ENCODE measurements around the gene NOP9.

The NOP9 gene

DNA sequence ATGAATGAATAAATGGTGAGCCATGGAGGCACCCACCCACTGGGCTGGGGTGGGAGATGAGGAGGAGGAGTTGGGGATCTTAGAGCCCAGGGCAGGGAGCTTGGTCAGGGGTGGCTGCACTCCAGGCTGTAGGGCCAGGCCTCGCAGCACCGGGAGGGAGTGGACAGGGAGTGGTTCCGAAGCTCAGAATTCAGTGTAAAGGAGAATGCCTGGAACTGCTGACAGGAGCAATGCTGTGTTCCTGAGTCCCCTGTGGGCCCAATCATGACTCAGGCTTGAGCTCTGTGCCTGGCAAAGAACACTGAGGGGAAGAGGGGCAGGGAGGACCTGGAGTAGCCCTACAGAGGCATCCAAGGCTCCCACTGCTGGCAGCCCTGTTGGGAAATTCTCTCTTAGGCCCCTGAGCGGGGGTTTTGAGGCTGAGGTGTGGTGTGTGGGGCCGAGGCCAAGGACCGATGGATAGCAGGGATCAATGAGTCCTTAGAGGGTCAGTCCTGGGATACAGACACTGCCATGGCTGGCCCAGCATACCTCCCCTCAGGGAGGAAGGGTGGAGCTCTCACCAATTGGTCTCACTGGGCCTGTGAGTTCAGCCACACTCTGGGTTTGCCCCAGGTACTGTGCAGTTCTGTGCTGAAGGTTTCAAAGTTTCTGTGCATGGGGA is 18.7 kb upstream of the NOP9 start:
- no peak for DNase-seq (ENCODE audit: low read depth in 2 of 2)

DNA sequence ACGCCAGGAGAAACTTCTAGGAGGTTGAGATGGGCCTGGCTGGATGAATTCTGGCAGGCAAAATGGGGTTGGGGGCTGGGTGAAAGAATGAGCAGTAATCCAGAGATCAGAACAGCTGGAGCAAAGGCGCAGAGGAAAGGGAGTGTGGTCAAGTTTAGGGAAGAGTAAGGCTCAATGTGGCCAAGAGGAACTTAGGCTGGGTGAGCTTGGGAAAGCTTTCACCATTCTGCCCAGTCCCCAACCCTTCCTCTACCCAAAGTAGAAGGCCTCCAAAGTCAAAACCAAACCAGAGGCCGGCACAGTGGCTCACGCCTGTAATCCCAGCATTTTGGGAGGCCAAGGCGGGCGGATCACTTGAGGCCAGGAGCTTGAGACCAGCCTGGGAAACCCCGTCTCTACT is 18.0 kb upstream of the NOP9 start:
- DNase-seq (ENCODE audit: low read depth in 2 of 2) = no peak

DNA sequence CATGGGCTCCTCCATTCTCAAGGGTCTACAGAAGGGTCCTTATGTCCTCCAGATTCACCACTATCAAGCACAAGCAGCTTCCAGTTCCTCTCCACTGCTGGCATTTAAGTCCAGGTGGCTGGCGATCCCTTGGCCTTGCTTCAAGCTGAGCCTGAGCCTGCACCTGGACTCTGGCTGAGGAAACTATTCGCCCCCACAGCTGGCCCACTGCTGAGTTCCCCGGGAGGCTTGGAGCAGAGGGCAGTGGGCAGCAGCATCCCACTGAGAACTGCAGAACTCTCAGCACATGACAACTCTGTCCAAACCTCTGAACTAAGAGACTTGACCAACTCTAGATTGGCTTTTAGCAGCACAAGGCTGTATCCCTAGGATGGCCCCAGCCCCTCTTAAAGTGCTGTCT is 16.9 kb upstream of the NOP9 start:
- DNase-seq (ENCODE audit: low read depth in 2 of 2) = no peak

DNA sequence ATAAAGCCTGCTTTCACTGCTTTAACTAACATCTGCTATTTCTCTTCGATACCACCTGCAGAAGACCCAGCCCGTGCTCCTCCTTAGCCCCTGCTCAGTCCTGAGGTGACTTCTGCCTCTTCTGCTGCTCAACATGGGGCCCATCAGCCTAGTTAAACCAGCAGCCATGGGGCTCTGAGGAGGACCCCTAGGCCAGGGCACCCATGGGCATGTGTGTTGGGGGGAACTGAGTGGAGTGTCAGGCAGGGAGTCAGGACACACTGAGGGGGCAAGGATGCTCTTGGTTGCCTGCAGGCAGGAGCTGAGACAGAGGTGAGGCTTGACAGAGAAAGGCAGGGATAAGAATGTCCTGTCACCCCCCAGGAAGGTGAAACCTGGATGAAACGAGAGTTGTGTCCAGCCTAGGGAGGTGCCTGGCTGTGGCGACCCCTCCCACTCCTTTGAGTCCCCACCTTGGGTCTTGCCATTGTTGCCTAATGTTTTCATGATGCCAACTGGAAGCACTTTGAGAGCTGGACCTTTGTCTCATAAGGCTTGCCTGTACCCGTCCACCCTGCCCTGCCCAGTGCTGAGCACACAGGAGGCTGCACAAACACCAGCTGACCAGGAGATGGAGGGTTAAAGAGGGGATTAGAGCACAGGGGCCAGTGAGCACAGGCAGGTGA is 15.7 kb upstream of the NOP9 start:
- no peak for DNase-seq (ENCODE audit: low read depth in 2 of 2)

DNA sequence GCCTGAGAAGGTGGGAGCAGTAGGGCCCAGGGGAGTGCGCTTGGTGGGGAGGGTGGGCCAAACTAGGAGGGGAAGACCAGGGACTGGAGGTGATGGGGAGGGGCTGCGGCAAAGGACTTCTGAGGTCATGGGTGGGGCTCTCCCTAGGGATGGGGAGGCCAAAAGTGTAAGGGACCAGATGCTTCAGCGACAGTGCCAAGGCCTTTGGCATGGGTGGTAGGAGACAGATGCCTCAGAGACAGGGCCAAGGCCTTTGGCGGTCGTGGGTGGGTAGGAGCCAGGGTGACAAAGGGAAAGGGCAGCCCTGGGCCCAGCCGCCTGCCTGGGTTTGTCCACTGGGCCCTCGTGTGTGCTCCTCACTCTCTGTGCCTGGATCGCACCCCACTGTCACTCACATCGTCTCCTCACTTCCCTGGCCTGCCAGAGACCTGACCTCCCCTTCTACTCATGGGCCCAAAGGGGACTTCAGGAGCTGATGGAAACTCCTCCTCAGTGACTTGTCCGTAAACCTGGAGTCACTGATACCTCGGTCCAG is 15.1 kb upstream of the NOP9 start:
- no peak for DNase-seq (ENCODE audit: low read depth in 2 of 2)

DNA sequence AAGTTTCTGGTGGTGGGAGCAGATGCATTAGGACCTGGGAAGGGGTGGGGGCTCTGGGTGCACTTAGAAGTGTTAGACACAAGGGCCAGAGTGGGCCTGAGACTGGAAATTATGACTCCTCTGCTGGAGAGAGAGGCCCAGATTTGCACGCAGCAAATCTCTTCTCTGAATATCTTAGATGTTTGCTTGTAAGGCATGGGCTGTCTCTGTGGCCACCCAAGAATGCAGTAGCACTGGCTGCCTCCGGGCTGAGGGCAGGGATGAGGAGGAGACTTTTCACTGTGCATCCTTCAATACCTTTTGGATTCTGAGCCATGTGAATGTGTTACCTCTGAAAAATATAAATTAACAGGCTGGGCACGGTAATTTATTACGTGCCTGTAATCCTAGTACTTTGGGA is 14.3 kb upstream of the NOP9 start:
- no peak for DNase-seq (ENCODE audit: low read depth in 2 of 2)

DNA sequence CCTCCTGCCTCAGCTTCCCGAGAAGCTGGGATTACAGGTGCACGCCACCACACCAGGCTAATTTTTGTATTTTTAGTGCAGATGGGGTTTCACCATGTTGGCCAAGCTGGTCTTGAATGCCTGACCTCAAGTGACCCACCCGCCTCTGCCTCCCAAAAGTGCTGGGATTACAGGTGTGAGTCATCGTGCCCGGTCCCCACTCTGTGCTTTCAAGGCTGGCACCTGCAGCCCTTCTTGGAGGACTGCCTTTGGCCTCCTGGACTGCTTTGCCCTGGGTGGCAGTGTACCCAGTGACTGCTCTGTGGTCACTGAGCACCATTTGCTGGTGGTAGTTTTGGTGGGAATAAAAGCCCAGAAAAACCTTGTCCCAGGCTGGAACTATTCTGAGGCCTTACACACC is 12.7 kb upstream of the NOP9 start:
- DNase-seq (ENCODE audit: low read depth in 2 of 2) = no peak

DNA sequence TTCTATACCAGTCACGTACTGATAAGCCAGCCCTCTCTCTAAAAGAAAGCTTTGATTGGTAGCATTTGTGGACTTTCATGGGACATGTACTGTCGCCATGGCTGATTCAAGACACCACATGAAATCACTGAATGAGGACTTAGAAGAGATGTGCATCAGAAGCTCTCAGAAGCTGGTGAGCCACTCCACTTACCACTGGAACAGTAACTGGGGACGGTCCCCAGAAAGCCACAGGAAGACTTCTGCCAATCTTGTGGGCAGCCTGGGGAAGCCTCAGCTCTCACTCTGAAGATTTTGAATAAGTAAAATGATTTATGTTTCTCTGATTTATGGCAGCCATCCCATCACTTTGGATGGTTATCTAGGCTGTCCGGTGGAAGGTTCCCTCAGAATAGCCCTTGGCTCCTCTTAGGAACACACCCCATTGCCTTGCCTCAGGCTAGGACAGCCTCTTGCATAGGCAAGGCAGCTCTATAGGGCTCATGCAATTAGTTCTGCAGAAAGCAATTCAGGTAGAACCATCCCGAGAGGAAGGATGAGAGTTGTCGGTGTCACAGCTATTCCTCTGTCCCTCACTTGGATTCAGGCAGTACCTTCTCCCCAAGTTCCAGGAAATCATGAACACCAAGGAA is 9.9 kb upstream of the NOP9 start:
- no peak for DNase-seq (ENCODE audit: low read depth in 2 of 2)

DNA sequence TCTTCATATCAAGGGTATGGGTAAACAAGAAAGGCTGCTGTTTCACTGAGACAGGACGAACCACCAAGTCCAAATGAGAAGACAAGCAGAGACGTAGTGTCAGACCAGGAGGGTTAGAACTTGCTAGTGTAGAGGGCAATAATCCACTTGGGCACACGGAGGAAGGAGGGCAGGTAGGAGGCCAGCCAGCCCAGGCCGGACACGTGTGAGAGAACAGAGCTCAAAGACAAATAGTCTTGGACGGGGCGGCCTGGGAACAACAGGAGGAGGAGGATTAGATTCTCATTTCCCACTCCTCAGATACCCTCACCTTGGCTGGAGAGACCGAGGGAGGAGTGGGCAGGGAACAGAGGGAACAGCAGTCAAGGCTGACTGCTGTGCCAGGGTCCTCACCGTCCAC is 8.9 kb upstream of the NOP9 start:
- no peak for DNase-seq (ENCODE audit: low read depth in 2 of 2)

DNA sequence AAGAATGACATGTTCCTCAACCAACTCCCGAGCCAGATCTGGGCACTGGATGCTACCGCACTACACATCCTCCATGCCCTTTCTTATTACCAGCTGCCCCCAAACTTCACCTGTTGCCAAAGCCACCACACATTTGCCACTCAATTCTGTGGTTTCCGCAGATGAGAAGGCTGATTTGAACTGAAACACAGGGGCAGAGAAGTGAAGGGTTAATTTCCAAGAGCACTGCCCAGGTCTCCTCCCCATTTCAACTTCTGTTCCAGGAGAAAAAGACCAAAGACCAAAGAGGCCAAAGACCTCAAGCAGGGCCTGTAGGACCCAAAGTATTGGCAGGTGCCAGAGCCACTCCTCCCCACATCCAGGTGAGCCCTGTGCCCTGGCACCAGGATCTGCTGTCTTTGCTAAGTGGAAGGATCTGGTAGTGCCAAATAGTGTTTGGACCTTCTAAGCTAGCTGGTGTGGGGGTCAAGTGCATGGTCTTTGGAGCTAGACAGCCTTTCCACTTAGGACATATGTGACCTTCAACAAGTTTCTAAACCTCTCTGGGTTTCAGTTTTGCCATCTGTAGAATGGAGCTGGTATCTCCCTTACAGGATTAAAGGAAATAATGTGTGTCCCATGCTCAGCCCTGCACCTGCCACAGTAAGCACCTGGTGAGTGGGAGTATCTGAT is 8.1 kb upstream of the NOP9 start:
- DNase-seq (ENCODE audit: low read depth in 2 of 2) = no peak

DNA sequence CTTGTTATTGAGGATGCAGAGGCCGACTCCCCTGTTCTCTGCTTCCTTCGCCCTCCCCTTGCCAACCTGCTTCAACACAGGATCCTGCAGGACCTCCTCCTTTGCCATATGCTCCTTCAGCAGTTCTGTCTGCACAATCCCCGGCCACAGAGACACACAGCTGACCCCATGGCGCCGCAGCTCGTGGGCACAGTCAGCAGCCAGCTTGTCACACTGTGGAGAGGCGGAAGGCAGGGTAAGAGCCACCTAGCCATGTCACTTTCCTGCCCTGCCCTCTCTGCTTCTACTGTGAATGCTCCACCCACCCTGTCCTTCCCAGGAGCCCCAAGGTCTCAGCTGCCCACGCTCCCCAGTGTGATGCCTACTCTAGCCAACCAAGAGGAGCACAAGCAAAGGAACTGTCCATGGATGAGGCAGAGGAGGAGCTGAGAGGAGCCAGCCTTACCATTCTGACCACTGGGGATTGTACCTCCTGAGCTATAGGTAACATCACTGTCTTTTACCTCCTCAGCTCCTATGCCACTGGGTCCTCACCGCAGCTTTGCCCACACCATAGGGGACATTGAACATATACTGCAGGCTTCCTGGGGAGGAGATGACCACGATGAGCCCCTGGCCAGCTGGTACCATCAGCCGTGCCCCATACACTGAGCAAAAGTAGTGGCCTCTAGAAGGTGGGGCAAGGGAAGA is 7.4 kb upstream of the NOP9 start:
- DNase-seq (ENCODE audit: low read depth in 2 of 2) = no peak

DNA sequence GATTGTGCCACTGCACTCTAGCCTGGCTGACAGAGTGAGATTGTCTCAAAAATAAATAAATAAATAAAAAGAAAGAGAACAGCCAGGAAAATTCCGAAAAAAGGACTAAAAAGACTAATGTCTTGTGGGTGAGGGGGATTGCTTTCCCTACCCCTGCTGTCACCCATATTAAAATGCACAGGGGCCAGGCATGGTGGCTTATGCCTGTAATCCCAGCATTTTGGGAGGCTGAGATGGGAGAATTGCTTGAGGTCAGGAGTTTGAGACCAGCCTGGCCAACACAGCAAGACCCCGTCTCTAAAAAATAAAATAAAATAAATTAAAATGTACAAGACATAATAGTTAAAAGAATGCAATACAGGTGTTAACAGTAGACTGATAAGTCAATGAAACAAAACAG is 6.1 kb upstream of the NOP9 start:
- no peak for DNase-seq (ENCODE audit: low read depth in 2 of 2)

DNA sequence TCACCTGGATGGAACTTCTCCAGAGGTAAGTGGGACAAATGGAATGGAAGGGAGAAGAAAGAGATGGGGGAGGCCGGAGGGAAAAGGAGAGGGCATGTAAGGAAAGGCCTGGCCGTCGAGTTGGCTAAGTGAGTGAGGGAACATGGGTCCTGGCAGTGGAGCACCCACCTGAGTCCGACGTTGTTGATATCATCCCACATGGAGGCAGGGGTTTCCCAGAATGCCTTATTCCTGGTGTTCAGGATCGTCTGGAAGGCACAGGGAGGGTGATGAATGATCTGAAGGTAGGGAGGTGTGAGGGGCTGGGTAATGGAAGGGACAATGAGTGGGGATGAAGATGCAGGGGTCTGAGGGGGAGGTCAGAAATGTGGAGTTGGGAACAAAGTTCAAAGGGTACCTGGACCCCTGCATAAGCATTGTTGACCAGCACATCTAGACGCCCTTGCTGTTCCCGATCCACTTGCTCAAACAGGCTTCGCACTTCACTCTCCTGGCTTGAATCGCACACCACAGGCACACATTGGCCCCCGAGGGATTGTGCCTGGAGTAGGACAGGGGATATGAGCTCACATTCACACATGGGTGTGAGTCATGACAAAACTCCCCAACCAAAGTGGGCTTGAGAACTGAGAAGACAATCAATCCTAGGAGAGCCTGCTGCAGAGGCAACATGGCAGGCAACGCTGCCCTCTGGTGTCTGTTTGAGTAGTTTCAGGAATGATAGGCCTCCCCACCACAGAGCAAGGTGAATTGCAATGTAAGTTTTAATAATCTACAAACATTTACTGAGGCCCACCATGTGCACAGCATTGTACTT is 3.1 kb upstream of the NOP9 start:
- peak; percentile 80 to 82 for DNase-seq (ENCODE audit: low read depth in 2 of 2)

DNA sequence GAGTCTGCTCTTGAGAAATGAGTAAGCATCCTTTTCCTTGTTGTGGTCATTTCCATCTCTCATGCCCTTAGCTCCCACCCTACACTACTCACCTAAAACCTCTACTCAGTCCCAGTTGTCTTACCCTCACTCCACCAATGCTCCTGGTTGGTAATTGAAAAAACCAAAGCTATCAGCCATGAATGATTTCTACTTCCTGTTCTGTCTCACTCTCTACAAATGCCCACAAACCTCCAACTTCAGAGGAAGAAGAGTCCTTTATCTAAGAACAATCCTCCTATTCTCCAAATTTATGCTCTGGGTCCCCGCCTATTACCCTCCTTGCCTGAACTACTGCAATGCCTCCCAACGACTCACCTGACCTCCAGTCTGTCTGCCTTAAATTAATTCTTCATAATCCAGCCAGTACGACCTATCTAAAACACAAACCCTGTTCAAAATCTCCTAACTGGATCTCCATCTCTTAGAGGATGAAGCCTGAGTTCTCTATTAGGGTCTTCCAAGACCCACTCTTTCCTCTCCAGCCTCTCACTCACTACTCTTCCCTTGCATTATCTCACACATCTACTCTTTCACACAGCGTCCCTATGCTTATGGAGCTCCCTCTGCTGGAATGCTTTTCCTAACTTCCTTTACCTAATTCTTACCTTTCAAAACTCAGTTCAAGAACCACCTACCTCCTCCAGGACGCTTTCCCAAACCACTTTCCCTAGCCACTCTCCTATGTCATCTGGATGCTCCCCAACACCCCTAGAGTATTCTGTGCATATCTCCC is 2.3 kb upstream of the NOP9 start:
- peak in 1 of 2 experiments; percentile 4 for DNase-seq (ENCODE audit: low read depth in 2 of 2)

DNA sequence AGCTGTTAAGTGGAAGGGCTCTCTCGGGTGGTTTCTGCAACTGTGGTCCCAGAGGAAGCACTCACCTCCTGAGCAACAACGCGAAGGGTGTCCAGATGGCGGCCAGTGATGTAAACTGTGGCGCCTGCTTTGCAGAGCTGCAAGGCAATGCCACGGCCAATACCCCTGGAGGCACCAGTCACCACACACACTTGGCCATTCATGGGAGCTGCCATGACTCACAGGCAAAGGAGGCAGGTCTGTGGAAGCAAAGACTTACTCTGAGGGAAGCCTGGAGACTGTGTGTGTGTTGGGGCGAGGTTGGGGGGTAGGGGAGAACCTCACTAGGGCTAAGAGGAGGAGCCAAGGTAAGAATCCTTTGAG is 777 bp upstream of the NOP9 start:
- DNase-seq (ENCODE audit: low read depth in 2 of 2) = peak in 1 of 2 experiments; percentile 3

DNA sequence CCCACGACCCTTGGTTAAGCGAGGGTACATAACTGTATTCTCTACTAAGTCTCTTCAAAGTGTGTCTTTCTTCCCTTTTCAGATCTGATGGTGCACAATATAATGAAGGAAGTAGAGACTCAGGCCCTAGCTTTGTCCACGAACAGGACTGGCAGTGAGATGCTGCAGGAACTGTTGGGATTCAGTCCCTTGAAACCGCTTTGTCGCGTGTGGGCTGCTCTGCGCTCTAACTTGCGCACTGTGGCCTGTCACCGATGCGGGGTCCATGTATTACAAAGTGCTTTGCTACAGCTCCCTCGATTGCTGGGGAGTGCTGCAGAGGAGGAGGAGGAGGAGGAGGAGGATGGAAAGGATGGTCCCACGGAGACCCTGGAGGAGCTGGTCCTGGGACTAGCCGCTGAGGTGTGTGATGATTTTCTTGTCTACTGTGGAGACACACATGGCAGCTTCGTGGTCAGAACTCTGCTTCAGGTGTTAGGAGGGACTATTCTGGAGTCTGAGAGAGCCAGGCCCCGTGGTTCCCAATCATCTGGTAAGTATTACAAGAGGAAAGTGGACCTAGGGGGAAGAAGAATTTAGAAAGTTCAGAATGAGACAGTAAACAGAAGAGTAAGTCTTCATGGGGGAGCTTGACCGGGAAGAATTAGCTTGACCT is 803 bp downstream of the NOP9 start:
- no peak for DNase-seq (ENCODE audit: low read depth in 2 of 2)

DNA sequence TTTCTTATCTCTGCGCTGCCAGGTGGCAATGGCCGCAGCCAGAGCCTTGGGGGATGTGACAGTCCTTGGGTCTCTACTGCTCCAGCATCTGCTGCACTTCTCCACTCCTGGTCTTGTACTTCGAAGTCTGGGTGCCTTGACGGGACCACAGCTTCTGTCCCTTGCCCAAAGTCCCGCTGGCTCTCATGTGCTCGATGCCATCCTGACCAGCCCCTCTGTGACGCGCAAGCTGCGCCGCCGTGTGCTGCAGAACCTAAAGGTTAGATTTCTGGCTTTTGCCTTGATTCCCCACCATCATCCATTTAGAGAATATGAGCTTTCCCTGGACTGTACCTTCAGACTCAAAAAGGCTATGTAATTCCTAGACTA is 4.4 kb downstream of the NOP9 start:
- DNase-seq (ENCODE audit: low read depth in 2 of 2) = no peak

DNA sequence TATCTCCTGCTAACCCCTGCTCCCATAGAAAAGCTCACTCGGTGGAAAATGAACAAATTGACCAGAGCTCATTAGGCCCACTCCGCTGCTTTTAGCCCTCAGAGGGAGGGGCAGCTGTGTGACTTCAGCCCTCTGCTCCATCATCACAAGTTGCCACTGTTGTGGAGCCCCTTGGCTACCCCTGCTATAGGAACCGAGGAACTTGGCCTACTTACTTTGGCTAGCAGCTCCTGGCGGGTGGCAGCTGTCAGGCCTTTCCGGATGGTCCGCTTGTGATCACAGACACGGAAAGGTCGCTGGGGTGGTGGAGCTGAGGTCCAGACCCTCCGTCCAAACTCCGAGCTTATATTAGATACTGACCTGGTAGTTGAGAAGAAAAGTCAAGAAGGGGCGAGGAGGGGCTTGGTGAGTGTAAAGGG is 7.5 kb downstream of the NOP9 start:
- DNase-seq (ENCODE audit: low read depth in 2 of 2) = no peak

DNA sequence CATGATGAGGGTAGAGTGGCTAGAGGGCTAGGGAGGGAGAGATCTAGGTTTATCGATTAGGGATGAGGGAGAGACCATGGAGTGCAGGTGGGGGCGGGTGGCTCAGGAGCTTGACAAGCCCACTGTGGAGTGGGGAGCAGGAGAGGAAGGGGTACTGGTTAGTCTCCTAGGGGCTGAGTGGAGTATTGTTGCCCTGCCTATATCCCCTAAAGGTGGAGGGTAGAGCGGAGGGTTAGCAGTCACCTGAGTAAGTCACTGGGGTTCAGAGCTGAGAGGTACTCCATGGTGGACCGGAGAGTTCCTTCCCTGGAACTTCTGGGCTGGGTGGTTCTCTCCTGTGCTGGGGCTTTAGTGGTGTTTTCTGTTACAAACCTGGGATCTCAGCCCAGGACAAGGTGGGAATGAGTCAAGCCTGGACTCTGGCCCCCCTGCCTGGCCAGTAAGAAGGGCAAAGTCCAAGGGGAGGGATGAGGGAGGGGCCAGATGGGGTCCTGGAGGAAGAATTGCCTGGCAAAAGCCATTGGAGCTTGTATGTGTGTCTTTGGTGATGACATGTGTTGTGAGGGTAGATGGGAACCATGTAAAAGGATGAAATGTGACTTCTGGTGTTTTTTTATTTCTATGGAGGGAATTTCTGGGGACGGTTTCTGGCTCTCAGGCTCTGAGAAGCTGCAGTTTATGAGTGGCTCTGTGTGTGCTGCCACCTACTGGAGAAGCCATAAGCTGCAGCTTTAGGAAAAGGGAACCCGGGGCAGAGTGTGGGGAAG is 8.1 kb downstream of the NOP9 start, which contains the start of gene CIDEB:
Gene CIDEB, minus strand, starts transcription at position 403 of the 767 bp plus-strand sequence. Its CDS starts 119 bp downstream, at position 284.
- DNase-seq (ENCODE audit: low read depth in 2 of 2) = peak in 1 of 2 experiments; percentile 24
